Smooth muscle cell (in vitro differentiated cells): ENCODE data around the gene SPRING1. TPM values are rescaled to one million over a fixed set of nuclear protein-coding genes. Genes with fewer than 3 reads are reported as not detected.
"Not testable (repeated sequence)": the region's sequence is repeated elsewhere in the genome, so short reads cannot be mapped to it uniquely, and the experiment has no call there.

Experiments used
- DNase-seq: peaks from one replicate; lab custom pipeline; 2025; ENCODE audit not compliant: unreplicated experiment; lab: John Stamatoyannopoulos, UW
- H2AFZ ChIP-seq: fragments of 200-600 bp; sonication (generic); 2 replicates; pipeline ENCODE4 v1.6.0; 2016; ENCODE audit warnings: antibody characterized with exemption, low read depth, mild to moderate bottlenecking
- H3F3A ChIP-seq: fragments of 200-600 bp; sonication (generic); 2 replicates; pipeline ENCODE4 v1.6.0; 2017; ENCODE audit warnings: antibody characterized with exemption, low read depth
- H3K27ac ChIP-seq: fragments of 200-600 bp; sonication (generic); 2 replicates; pipeline ENCODE4 v1.5.1; 2016; ENCODE audit warnings: low read depth, mild to moderate bottlenecking
- H3K27me3 ChIP-seq: fragments of 200-600 bp; sonication (generic); 2 replicates; pipeline ENCODE4 v1.6.1; 2016; ENCODE audit warnings: low read depth, mild to moderate bottlenecking
- H3K36me3 ChIP-seq: fragments of 200-600 bp; sonication (generic); 2 replicates; pipeline ENCODE4 v1.5.1; 2016; ENCODE audit warnings: low read depth
- H3K4me1 ChIP-seq: fragments of 200-600 bp; sonication (generic); 2 replicates; pipeline ENCODE4 v1.5.1; 2016; ENCODE audit warnings: low read depth
- H3K4me2 ChIP-seq: fragments of 200-600 bp; sonication (generic); 2 replicates; pipeline ENCODE4 v1.6.0; 2016; ENCODE audit warnings: mild to moderate bottlenecking
- H3K4me3 ChIP-seq: fragments of 200-600 bp; sonication (generic); 2 replicates; pipeline ENCODE4 v1.5.1; 2016; ENCODE audit warnings: mild to moderate bottlenecking
- H3K79me2 ChIP-seq: fragments of 200-600 bp; sonication (generic); 2 replicates; pipeline ENCODE4 v1.6.0; 2016; ENCODE audit warnings: low read depth, mild to moderate bottlenecking
- H3K9ac ChIP-seq: fragments of 200-600 bp; sonication (generic); 2 replicates; pipeline ENCODE4 v1.6.0; 2016; ENCODE audit warnings: low read depth
- H3K9me3 ChIP-seq: fragments of 200-600 bp; sonication (generic); replicated peaks from 2 replicates; pipeline ENCODE4 v1.5.1; 2016; ENCODE audit warnings: low read depth
- H4K20me1 ChIP-seq: fragments of 200-600 bp; sonication (generic); 2 replicates; pipeline ENCODE4 v1.6.0; 2016; ENCODE audit warnings: low read depth
- CTCF ChIP-seq: fragments of 200-600 bp; sonication (generic); IDR thresholded peaks from 2 replicates; pipeline ENCODE4 v1.5.1; 2017; ENCODE audit warnings: borderline replicate concordance, mild to moderate bottlenecking, antibody characterized with exemption; ENCODE audit not compliant: insufficient read depth, poor library complexity, severe bottlenecking
- WGBS: methylation state at CpG from one replicate; pipeline ENCODE4 v1.1.7; 2016; ENCODE audit warnings: low lambda C conversion rate; 5-methylcytosine and 5-hydroxymethylcytosine counted together
- polyA plus RNA-seq: library from polyadenylated mRNA; unstranded; fragments of >200 nt; fragmentation: Nextera tagmentation; extraction: Ambion mirVana; gene quantifications from 2 replicates; pipeline ENCODE4 v1.2.1, GENCODE V29; 2016
- total RNA-seq: library from RNA; depleted of rRNA; stranded (reverse); fragments of >200 nt; gene quantifications from 2 replicates; pipeline ENCODE4 v1.2.3, GENCODE V29; 2014

Gene SPRING1
- total and polyA plus RNA-seq, 2 experiments from 2014 or later: 19.0 to 25.8 TPM

GRCh38 chr12:116765271-116765670, 27.4 kb upstream of the SPRING1 start:
- H3K9ac ChIP-seq: no peak overlapping the region
- H3K79me2 ChIP-seq: no peaks in the 10 kb centered on the region
- no peaks in the 10 kb centered on the region for H3K9me3 ChIP-seq
- DNase-seq: no peak
- H4K20me1 ChIP-seq: no peaks in the 10 kb centered on the region
- WGBS: 64% methylated on average over 5 of the region's 5 CpGs
- H3K4me2 ChIP-seq: no peak overlapping the region
- H3K4me3 ChIP-seq: no peak overlapping the region
- H3K27me3 ChIP-seq: no peaks in the 10 kb centered on the region
- TF ChIP-seq CTCF: no peak
- H3K4me1 ChIP-seq: no peaks in the 10 kb centered on the region
- no peaks in the 10 kb centered on the region for H3K36me3 ChIP-seq
- no peak overlapping the region for H3K27ac ChIP-seq
- no peaks in the 10 kb centered on the region for H3F3A ChIP-seq
- no peak overlapping the region for H2AFZ ChIP-seq

GRCh38 chr12:116761499-116761898, 23.6 kb upstream of the SPRING1 start:
- Histone ChIP-seq H3K9me3 (no peaks in the 10 kb centered on the region), H2AFZ (no peak overlapping the region), H3F3A (no peaks in the 10 kb centered on the region), H3K4me1 (no peaks in the 10 kb centered on the region), H3K4me3 (no peak overlapping the region), H3K9ac (no peak overlapping the region), H3K27me3 (no peaks in the 10 kb centered on the region), H3K27ac (no peak overlapping the region), H4K20me1 (no peaks in the 10 kb centered on the region), H3K36me3 (no peaks in the 10 kb centered on the region), H3K79me2 (no peaks in the 10 kb centered on the region), H3K4me2 (no peak overlapping the region)
- WGBS: 96% methylated on average over 4 of the region's 4 CpGs
- TF ChIP-seq CTCF: no peak
- no peak for DNase-seq

GRCh38 chr12:116760622-116761020, 22.8 kb upstream of the SPRING1 start:
- H3K27me3 ChIP-seq: no peaks in the 10 kb centered on the region
- no peaks in the 10 kb centered on the region for H3K79me2 ChIP-seq
- H3K9me3 ChIP-seq: no peaks in the 10 kb centered on the region
- no peaks in the 10 kb centered on the region for H4K20me1 ChIP-seq
- no peak for DNase-seq
- no peaks in the 10 kb centered on the region for H3K4me1 ChIP-seq
- H3F3A ChIP-seq: no peaks in the 10 kb centered on the region
- H3K4me2 ChIP-seq: no peak overlapping the region
- no peak overlapping the region for H3K9ac ChIP-seq
- no peak overlapping the region for H3K27ac ChIP-seq
- no peak overlapping the region for H3K4me3 ChIP-seq
- H3K36me3 ChIP-seq: no peaks in the 10 kb centered on the region
- 91% methylated on average over 11 of the region's 11 CpGs for WGBS
- H2AFZ ChIP-seq: no peak overlapping the region
- no peak for TF ChIP-seq CTCF

- H3K9me3 ChIP-seq: no peaks in the 10 kb centered on the region
- H3K9ac ChIP-seq: no peak overlapping the region
- H3K4me1 ChIP-seq: no peaks in the 10 kb centered on the region
- no peaks in the 10 kb centered on the region for H3F3A ChIP-seq
- H3K4me2 ChIP-seq: no peak overlapping the region
- TF ChIP-seq CTCF: peak; percentile 24
- WGBS: 76% methylated on average over 22 of the region's 22 CpGs
- no peaks in the 10 kb centered on the region for H3K79me2 ChIP-seq
- H3K4me3 ChIP-seq: no peak overlapping the region
- H3K36me3 ChIP-seq: no peaks in the 10 kb centered on the region
- H4K20me1 ChIP-seq: no peaks in the 10 kb centered on the region
- no peaks in the 10 kb centered on the region for H3K27me3 ChIP-seq
- H2AFZ ChIP-seq: no peak overlapping the region
- no peak for DNase-seq
- no peak overlapping the region for H3K27ac ChIP-seq
These were observed 22.1 kb upstream of the SPRING1 start for GRCh38 chr12:116759783-116760621.

- H2AFZ ChIP-seq, DNase-seq, H3K4me3 ChIP-seq, H4K20me1 ChIP-seq, H3K9me3 ChIP-seq, H3K27ac ChIP-seq, H3K4me2 ChIP-seq, H3K9ac ChIP-seq, H3K36me3 ChIP-seq, H3K79me2 ChIP-seq, H3K4me1 ChIP-seq, H3K27me3 ChIP-seq, H3F3A ChIP-seq: not testable (repeated sequence)
- WGBS: 60% methylated on average over 1 of the region's 1 CpG
These were observed 16.9 kb upstream of the SPRING1 start for GRCh38 chr12:116754783-116755182.
